Mucosa of stomach (tissue), 1 donor: ENCODE data around the gene BSCL2.

Experiments
- H3K27me3 ChIP-seq: one replicate; pipeline ENCODE4 v1.7.0; 2013; ENCODE audit warnings: mild to moderate bottlenecking, low read length; ENCODE audit not compliant: control insufficient read depth, insufficient read depth
- H3K36me3 ChIP-seq: one replicate; pipeline ENCODE4 v1.7.0; 2013; ENCODE audit warnings: low read length; ENCODE audit not compliant: control insufficient read depth, insufficient read depth
- H3K4me1 ChIP-seq: one replicate; pipeline ENCODE4 v1.7.0; 2013; ENCODE audit warnings: mild to moderate bottlenecking, low read length; ENCODE audit not compliant: control insufficient read depth, insufficient read depth
- H3K4me3 ChIP-seq: one replicate; pipeline ENCODE4 v1.7.0; 2013; ENCODE audit warnings: low read length
- H3K9ac ChIP-seq: one replicate; pipeline ENCODE4 v1.7.0; 2013; ENCODE audit warnings: mild to moderate bottlenecking, low read length, moderate library complexity
- H3K9me3 ChIP-seq: one replicate; pipeline ENCODE4 v1.7.0; 2013; ENCODE audit warnings: mild to moderate bottlenecking, low read length, moderate library complexity; ENCODE audit not compliant: control insufficient read depth
- donor health status: Pancreatic carcinoma.

Gene BSCL2

DNA sequence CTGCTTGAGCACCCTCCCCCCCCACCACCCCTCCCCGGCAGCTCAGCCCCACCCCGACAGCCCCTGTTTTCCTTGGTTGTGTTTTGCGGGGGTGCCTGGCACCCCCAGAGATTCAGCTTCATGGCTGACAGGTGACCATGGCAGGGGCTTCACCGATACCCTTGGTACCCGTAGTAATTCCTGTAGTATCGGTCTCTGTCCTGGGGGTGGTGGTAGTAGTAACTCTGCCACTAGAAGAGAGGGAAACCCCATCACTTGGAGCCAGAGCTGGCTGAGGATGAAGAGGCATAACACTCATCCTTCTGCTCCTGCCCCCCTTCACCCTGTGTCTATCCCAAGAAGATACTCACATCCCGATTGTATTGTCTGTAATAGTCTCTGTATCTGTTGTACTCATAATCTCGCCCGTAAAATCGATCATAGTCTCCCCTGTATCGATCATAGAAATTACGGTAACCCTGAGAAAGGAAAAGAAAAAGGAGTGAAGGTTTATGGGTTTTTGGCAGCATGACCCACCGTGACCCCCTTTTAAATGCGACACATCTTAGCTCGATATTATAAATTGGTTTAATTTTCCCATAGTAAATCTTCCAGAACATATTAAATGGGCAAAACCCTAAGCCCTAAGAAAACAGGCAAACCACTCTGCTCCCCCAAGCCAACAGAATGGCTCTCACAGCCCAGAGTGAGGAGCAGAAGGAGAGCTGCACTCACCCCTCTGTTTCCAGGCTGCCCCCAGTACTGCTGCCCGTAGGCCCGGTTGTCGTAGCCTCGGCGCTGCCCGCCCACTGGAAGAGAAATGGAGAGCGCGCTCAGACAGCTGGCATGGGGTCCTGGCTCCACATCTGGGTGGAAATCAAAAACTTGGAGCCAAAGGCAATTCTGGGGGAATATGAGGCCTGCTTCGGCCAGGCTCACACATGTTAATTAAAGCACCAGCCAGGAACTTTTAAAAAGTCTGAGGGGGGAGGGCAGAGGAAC, 8.2 kb upstream of the BSCL2 start:
- Histone ChIP-seq H3K27me3 (no peaks in the 10 kb centered on the region), H3K9me3 (no peaks in the 10 kb centered on the region), H3K36me3 (peaks cover 16% of the 10 kb centered on the region), H3K9ac (no peak overlapping the region), H3K4me3 (no peak overlapping the region), H3K4me1 (peaks cover 30% of the 10 kb centered on the region)

DNA sequence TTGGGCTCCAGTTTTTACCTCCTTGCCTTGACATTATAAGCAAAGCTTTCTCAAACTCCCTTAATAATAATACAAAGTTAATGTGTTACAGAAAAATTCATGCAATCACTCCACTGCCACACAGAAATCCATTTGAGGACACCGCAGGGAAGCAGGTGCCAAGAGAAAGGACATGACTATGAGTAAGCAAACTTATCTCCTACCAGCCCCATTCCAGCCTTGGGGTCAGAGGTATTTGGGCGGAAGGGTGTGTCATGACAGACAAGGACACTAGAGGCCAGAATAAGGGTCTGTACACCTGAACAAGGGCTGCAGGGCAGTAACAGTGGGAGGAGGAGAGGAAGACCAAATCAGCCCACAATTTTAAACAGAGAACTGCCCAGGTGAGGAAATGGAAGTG, 6.1 kb upstream of the BSCL2 start:
- Histone ChIP-seq H3K9ac (peak overlapping the region; percentile 38), H3K9me3 (no peaks in the 10 kb centered on the region), H3K27me3 (no peaks in the 10 kb centered on the region), H3K4me1 (peaks cover 43% of the 10 kb centered on the region), H3K4me3 (no peak overlapping the region), H3K36me3 (peaks cover 17% of the 10 kb centered on the region)

DNA sequence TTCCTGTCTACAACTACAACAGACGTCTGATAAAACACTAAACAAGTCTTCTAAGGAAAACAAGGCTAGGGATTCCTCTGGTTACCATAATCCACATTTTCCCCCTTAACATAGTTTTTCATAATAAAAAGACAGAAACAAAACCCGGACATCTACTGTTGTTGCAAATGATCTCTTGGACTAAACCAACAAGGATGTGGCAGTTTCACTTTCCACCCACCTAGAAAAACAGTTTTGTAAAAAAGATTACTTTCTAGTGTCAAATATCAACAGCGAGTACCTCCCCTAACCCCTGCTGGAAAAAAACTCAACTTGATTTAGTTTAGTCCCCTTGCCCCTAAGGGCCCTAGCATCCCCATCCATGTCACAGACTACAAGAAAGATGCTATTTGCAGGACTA, 5.6 kb upstream of the BSCL2 start:
- Histone ChIP-seq H3K9ac (peak overlapping the region; percentile 38), H3K27me3 (no peaks in the 10 kb centered on the region), H3K4me3 (no peak overlapping the region), H3K4me1 (peaks cover 46% of the 10 kb centered on the region), H3K9me3 (no peaks in the 10 kb centered on the region), H3K36me3 (peaks cover 17% of the 10 kb centered on the region)

DNA sequence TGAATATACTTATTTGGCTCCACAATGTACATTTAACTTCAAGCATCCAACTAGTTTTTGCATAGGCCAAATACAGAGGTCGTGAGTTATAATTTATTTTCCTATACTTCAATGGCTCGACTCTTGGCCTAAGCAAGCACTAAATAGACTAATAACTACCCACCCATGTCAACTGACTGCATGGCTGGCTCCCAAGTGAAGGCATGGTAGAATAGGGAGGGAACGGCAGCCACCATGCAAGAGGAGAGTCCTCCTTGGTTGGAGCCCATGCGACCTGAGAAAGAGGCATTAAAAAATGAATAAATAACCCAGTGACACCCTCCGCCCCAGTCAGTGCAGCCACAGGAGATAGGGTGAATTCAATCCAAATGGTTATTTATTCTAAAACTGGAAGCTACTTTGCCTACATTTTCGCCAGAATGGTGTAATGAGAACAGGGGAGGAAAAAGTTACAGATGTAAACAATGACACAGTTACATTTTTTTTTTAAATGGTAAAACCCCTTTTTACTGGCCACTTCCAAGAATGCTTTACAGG, 5.1 kb upstream of the BSCL2 start:
- H3K4me1 ChIP-seq, result peaks cover 46% of the 10 kb centered on the region
- no peaks in the 10 kb centered on the region for H3K27me3 ChIP-seq
- no peak overlapping the region for H3K4me3 ChIP-seq
- no peaks in the 10 kb centered on the region for H3K9me3 ChIP-seq
- H3K9ac ChIP-seq, result peak overlapping the region; percentile 38
- peaks cover 17% of the 10 kb centered on the region for H3K36me3 ChIP-seq

DNA sequence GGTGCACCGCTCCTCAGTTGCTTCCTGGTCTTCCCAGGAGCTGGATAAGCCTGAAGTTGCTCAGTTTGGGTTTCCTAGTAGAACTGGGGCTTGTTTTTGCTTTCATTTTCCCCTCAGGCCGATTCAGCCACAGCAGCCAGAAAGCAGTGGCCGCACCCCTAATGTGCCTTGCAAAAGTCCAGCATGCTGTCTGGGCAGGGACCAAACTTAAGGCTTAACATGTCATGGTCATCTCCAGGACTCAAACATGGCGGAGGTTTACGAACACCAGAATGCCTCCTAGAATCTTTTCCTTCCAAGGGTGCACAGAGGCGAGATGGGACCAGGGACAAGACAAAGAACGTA, 2.7 kb upstream of the BSCL2 start:
- Histone ChIP-seq H3K27me3 (no peaks in the 10 kb centered on the region), H3K4me1 (peaks cover 62% of the 10 kb centered on the region), H3K4me3 (peak overlapping the region; percentile 86), H3K9me3 (no peaks in the 10 kb centered on the region), H3K36me3 (peaks cover 11% of the 10 kb centered on the region), H3K9ac (peak overlapping the region; percentile 92)

DNA sequence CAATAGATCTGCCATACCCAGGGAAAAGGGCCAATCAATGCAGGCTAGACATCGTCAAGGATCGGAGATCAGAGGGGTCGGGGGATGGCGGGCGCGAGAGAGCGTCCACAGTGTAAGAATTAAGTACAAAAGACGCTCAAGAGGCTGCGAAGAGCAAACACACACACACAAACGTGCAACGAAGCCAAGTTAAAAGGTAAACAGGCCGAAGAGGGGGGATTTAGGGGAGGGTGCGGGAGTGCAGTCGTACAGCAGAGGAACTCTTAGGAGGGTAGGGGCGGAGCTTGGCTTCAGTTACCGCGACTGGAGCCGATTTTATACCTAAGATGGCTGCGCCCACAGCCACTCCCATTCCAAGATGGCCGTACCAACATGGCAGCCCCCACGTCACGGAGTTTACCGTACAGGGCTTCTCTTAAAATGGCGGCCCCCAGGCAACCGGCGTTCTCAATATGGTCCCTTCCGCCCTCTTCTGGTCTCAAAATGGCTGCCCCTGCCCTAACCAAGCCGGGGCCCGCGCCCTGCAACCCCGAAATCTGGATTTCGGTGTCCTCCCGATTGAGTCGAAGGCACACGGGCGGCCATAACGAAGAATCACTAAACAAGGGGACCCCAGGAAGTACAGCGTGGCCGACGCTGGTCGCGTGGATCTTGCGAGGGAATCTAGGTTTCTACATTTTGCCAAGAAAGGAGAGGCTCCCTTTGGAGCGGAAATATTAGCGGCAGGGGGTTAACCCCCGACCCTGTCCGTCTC, 2.2 kb upstream of the BSCL2 start:
- H3K36me3 ChIP-seq, result peaks cover 7% of the 10 kb centered on the region
- H3K4me3 ChIP-seq, result peak overlapping the region; percentile 86
- H3K9ac ChIP-seq, result peak overlapping the region; percentile 92
- no peaks in the 10 kb centered on the region for H3K27me3 ChIP-seq
- no peaks in the 10 kb centered on the region for H3K9me3 ChIP-seq
- peaks cover 62% of the 10 kb centered on the region for H3K4me1 ChIP-seq

DNA sequence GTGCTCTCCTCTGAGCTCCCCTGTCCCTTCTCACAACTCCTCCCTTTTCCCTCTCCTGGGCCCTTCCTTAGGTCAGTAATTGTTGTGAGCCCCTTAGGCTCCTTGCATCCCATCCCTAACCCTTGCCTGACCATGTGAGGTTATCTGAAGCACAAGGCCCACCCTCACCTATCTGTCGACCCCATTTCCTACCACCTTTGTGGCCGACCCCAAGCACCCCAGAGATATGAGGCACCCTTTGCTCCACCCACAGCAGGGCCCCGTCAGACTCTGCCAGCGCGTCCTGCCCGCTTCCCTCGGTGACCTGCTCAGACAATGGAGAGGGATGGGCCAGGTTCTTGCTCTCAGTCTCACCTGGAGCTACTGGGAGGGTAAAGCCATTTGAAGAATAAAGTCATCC, 1.6 kb upstream of the BSCL2 start:
- H3K36me3 ChIP-seq, result peaks cover 5% of the 10 kb centered on the region
- H3K4me1 ChIP-seq, result peaks cover 56% of the 10 kb centered on the region
- H3K9ac ChIP-seq, result peak overlapping the region; percentile 92
- no peaks in the 10 kb centered on the region for H3K27me3 ChIP-seq
- H3K4me3 ChIP-seq, result peak overlapping the region; percentile 52
- H3K9me3 ChIP-seq, result no peaks in the 10 kb centered on the region

DNA sequence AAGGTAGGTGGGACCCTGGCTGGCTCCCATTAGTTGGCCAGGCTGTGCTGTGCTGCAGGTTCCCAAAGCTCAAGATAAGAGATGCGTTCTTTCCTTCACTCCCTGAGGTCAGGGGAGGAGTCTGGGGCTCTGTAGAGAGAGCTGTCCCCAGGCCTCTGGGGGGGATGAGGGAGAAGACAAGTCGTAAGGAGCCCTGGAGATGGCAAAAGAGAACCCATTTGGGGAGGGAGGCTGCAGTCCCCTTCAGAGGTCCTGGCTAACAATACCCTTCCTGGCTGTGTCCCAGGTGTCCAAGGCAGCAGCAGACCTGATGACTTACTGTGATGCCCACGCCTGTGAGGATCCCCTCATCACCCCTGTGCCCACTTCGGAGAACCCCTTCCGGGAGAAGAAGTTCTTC, 1.2 kb upstream of the BSCL2 start:
- H3K9ac ChIP-seq, result peak overlapping the region; percentile 92
- peaks cover 52% of the 10 kb centered on the region for H3K4me1 ChIP-seq
- no peaks in the 10 kb centered on the region for H3K27me3 ChIP-seq
- no peaks in the 10 kb centered on the region for H3K9me3 ChIP-seq
- peaks cover 5% of the 10 kb centered on the region for H3K36me3 ChIP-seq
- H3K4me3 ChIP-seq, result peak overlapping the region; percentile 52

DNA sequence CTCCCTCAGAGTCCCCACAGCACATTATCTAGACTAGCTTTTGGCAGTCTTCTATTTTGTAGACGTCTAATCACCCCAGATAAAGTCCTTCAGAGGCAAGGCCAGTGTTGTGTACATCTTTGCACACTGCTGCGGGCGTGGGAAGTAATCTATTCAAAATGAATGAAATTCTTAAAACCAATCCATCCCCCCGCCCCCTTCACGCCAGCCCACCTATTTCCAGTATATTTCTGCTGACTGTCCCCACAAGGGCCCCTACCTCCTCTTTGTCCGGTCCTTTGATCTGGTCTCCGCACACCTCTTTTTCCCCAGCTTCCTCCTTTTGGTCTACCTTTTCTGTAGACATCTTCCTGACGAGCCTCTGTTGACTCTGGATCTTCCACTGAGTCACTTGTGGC, 375 bp downstream of the BSCL2 start:
- H3K36me3 ChIP-seq, result peaks cover 5% of the 10 kb centered on the region
- peak overlapping the region; percentile 75 for H3K4me3 ChIP-seq
- peaks cover 40% of the 10 kb centered on the region for H3K4me1 ChIP-seq
- no peaks in the 10 kb centered on the region for H3K27me3 ChIP-seq
- peak overlapping the region; percentile 45 for H3K9ac ChIP-seq
- no peaks in the 10 kb centered on the region for H3K9me3 ChIP-seq

DNA sequence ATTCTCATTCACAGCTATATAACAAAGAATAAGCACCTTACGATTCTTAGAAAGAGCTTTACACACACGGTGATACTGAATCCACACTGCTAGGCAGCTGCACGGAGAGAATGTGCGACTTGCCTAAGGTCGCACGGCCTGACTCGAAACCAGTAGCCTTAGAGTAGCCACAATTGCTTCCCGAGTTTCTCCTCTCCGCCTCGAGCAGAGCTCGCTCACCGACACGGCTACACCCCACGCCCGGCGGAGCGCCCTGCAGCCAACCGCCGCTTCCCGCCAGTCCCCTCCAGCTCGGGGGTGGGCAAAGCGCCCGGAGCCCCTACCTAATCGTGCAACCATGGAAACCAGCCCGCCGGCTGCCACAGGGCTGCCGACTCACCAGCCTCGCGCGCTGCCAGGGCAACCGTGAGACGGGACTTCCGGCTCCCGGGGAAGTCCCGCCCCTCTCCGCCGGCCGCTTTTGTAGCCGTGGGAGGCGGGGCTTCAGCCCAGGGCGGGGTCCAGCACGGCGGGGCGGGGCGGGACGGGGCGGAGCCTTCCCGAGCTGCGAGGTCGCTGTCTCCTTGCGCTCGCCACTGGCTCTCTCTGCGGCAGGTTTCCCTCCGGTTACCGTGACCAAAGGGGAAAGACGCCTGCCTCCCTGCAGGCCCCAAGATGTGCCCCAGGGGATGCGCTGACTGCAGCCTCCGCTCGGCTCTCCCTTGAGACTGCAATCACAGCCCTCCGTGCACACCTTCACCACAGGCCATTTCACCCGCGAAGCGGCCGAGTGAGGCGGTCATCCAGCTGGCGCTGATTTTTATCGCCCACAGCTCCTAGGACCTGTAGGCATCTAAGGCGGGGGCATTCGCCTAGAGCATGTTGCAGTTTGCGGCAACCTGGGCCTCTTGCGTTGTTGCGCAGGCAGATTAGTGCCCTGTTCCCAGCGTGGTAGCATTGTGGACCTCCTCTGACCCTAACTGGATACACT, 1.1 kb downstream of the BSCL2 start:
- no peaks in the 10 kb centered on the region for H3K27me3 ChIP-seq
- H3K4me3 ChIP-seq, result peak overlapping the region; percentile 75
- no peaks in the 10 kb centered on the region for H3K9me3 ChIP-seq
- H3K4me1 ChIP-seq, result peaks cover 40% of the 10 kb centered on the region
- peak overlapping the region; percentile 55 for H3K9ac ChIP-seq
- peaks cover 5% of the 10 kb centered on the region for H3K36me3 ChIP-seq

DNA sequence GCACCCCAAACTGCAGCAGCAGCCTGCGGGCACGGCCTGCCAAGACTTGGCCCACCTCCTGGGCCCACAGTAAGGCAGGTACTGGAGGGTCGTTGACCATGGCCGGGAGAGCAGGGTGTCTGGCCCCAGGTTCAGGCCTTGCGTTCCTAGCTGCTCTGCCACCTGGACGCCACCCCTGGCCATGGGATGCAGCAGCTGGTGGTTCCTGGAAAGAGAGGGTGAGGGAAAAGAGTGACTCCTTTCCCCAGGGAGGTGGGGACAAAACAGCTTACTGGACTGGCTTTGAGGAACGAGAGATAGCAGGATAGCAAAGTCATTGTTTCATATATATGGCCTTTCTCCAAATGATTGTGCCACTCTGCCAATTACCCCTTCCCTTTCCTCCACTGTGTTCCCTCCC, 1.8 kb downstream of the BSCL2 start:
- Histone ChIP-seq H3K4me1 (peaks cover 36% of the 10 kb centered on the region), H3K9ac (peak overlapping the region; percentile 55), H3K4me3 (peak overlapping the region; percentile 43), H3K36me3 (peaks cover under 1% of the 10 kb centered on the region), H3K9me3 (no peaks in the 10 kb centered on the region), H3K27me3 (no peaks in the 10 kb centered on the region)
